DND-41 (cell line): ENCODE data around the gene FXYD7.

Experiments
- ATAC-seq: fragments of 200-7000 bp; cut with Tn5 transposase; 3 replicates; pipeline ENCODE4 v1.9.1; 2021; ENCODE audit warnings: low read depth; ENCODE audit not compliant: insufficient read depth
- DNase-seq: peaks from one replicate; pipeline ENCODE4 v3.0.0-alpha.2; 2020
- H2AFZ ChIP-seq: 2 replicates; pipeline ENCODE4 v1.6.0; 2012; ENCODE audit warnings: low read depth, low read length
- H3K27ac ChIP-seq: 2 replicates; pipeline ENCODE4 v1.5.1; 2012; ENCODE audit warnings: low read length, inconsistent platforms
- H3K27me3 ChIP-seq: fragments of 200-600 bp; sonication (generic); 2 replicates; pipeline ENCODE4 v1.6.0; 2012; ENCODE audit warnings: low read length, mild to moderate bottlenecking, inconsistent platforms; ENCODE audit not compliant: insufficient read depth, poor library complexity
- H3K36me3 ChIP-seq: 2 replicates; pipeline ENCODE4 v1.5.1; 2012; ENCODE audit warnings: low read length, inconsistent platforms; ENCODE audit not compliant: insufficient read depth
- H3K4me1 ChIP-seq: 2 replicates; pipeline ENCODE4 v1.5.1; 2012; ENCODE audit warnings: mild to moderate bottlenecking, low read length; ENCODE audit not compliant: insufficient read depth
- H3K4me2 ChIP-seq: 2 replicates; pipeline ENCODE4 v1.6.0; 2012; ENCODE audit warnings: mild to moderate bottlenecking, moderate library complexity, low read length, inconsistent platforms; ENCODE audit not compliant: insufficient read depth
- H3K4me3 ChIP-seq, 2 experiments: fragments of 200-600 bp in 1 of 2; shearing (Covaris generic) in 1 of 2; 2 replicates each; pipeline ENCODE4 v1.5.1; 2012 to 2016; ENCODE audit warnings: inconsistent platforms in 2 of 2, low read length in 2 of 2, mild to moderate bottlenecking in 2 of 2, low read depth in 1 of 2, moderate library complexity in 1 of 2
- H3K79me2 ChIP-seq: 2 replicates; pipeline ENCODE4 v1.6.0; 2012; ENCODE audit warnings: low read length, inconsistent platforms; ENCODE audit not compliant: insufficient read depth
- H3K9ac ChIP-seq: 2 replicates; pipeline ENCODE4 v1.6.0; 2012; ENCODE audit warnings: low read depth, mild to moderate bottlenecking, inconsistent platforms, low read length, moderate library complexity
- H3K9me3 ChIP-seq: 2 replicates; pipeline ENCODE4 v1.5.1; 2012; ENCODE audit warnings: low read length, moderate library complexity, mild to moderate bottlenecking, inconsistent platforms; ENCODE audit not compliant: insufficient read depth, severe bottlenecking
- H4K20me1 ChIP-seq: 2 replicates; pipeline ENCODE4 v1.6.0; 2012; ENCODE audit warnings: low read length; ENCODE audit not compliant: insufficient read depth
- EZH2 ChIP-seq: IDR thresholded peaks from 3 replicates; pipeline ENCODE4 v1.6.1; 2012; ENCODE audit warnings: borderline replicate concordance, low read depth, mild to moderate bottlenecking, moderate library complexity, low read length, inconsistent platforms; ENCODE audit not compliant: severe bottlenecking
- TF ChIP-seq, protein P1 (sequence below): IDR thresholded peaks from 2 replicates; pipeline ENCODE4 v1.5.1; 2012; ENCODE audit warnings: borderline replicate concordance, low read length, moderate library complexity, mild to moderate bottlenecking; ENCODE audit not compliant: poor library complexity, severe bottlenecking; ENCODE audit errors: extremely low read depth

FXYD7 gene

DNA sequence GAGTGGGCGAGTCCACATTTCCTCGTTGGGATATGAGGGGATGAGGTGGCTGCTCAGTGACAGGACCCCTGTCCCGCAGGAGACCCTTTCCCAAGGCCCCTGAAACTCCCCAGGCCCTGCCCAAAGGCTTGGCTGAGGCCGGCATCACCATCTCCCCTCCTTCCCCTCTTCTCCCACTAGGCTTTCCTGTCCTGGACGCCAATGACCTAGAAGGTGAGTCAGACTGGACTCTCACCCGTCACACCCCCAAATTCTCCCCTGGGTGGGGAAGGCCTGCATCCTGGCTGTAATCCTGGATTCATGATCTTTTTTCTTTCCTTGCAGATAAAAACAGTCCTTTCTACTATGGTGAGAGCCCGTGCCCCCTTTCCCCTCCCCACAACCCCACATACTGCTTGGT is 22.2 kb upstream of the FXYD7 start:
- H4K20me1 ChIP-seq = 0 out of 2 replicates have a peak, but pooled peaks cover 1% of the 10 kb centered on the region

DNA sequence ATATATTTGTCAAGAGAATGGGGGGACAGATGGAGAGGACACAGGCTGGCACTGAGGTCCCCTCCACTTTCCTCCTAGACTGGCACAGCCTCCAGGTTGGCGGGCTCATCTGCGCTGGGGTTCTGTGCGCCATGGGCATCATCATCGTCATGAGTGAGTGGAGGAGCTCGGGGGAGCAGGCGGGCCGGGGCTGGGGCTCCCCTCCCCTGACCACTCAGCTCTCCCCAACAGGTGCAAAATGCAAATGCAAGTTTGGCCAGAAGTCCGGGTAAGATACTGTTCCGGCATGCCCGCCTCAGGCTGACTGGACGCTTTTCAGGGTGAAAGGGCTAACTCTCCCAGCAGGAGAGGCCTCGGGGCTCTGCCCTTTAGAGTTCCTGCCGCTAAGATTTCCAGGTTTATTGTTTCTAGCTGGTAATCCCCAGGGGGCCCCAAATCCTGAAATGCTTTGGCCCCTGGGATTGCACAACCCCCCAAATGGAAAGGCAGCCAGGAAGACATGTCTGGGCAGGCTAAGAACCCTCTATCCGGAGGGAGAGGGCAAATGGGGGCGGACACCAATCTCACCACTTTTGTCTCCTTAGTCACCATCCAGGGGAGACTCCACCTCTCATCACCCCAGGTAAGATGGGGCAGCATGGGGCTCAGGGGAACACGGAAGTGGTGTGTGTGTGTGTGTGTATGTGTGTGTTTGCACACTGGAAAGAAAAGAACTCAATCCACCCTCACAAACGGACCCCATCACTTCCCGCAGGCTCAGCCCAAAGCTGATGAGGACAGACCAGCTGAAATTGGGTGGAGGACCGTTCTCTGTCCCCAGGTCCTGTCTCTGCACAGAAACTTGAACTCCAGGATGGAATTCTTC is 20.1 kb upstream of the FXYD7 start:
- H3K9ac ChIP-seq = no peak overlapping the region
- no peak for DNase-seq
- H3K36me3 ChIP-seq = no peaks in the 10 kb centered on the region
- H3K9me3 ChIP-seq = no peaks in the 10 kb centered on the region
- no peak overlapping the region for H3K4me2 ChIP-seq
- H3K4me3 ChIP-seq = no peak overlapping the region
- no peaks in the 10 kb centered on the region for H4K20me1 ChIP-seq
- TF ChIP-seq, protein P1, sequence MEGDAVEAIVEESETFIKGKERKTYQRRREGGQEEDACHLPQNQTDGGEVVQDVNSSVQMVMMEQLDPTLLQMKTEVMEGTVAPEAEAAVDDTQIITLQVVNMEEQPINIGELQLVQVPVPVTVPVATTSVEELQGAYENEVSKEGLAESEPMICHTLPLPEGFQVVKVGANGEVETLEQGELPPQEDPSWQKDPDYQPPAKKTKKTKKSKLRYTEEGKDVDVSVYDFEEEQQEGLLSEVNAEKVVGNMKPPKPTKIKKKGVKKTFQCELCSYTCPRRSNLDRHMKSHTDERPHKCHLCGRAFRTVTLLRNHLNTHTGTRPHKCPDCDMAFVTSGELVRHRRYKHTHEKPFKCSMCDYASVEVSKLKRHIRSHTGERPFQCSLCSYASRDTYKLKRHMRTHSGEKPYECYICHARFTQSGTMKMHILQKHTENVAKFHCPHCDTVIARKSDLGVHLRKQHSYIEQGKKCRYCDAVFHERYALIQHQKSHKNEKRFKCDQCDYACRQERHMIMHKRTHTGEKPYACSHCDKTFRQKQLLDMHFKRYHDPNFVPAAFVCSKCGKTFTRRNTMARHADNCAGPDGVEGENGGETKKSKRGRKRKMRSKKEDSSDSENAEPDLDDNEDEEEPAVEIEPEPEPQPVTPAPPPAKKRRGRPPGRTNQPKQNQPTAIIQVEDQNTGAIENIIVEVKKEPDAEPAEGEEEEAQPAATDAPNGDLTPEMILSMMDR = no peak
- no peak for TF ChIP-seq EZH2
- H2AFZ ChIP-seq = no peak overlapping the region
- no peaks in the 10 kb centered on the region for H3K79me2 ChIP-seq
- no peaks in the 10 kb centered on the region for H3K27me3 ChIP-seq
- H3K4me1 ChIP-seq = no peaks in the 10 kb centered on the region
- ATAC-seq = no peak
- no peak overlapping the region for H3K27ac ChIP-seq

More for the DNA sequence above, 22.2 kb upstream of the FXYD7 start:
- no peak overlapping the region for H3K4me2 ChIP-seq
- TF ChIP-seq EZH2 = no peak
- TF ChIP-seq, protein P1 = no peak
- ATAC-seq (no peak), DNase-seq (no peak)
- H3K27ac ChIP-seq = no peak overlapping the region
- H3K4me1 ChIP-seq = no peaks in the 10 kb centered on the region
- H3K79me2 ChIP-seq = no peaks in the 10 kb centered on the region
- H3K9ac ChIP-seq = no peak overlapping the region
- no peak overlapping the region for H3K4me3 ChIP-seq
- H2AFZ ChIP-seq = no peak overlapping the region
- no peaks in the 10 kb centered on the region for H3K27me3 ChIP-seq
- no peaks in the 10 kb centered on the region for H3K36me3 ChIP-seq
- H3K9me3 ChIP-seq = no peaks in the 10 kb centered on the region

DNA sequence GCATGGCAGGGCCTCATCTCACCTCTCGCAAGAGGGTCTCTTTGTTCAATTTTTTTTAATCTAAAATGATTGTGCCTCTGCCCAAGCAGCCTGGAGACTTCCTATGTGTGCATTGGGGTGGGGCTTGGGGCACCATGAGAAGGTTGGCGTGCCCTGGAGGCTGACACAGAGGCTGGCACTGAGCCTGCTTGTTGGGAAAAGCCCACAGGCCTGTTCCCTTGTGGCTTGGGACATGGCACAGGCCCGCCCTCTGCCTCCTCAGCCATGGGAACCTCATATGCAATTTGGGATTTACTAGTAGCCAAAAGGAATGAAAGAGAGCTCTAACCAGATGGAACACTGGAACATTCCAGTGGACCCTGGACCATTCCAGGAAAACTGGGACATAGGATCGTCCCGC is 19.5 kb upstream of the FXYD7 start:
- TF ChIP-seq, protein P1 = no peak
- no peak for TF ChIP-seq EZH2
- Histone ChIP-seq H2AFZ (no peak overlapping the region), H3K9ac (no peak overlapping the region), H3K9me3 (no peaks in the 10 kb centered on the region), H3K4me1 (no peaks in the 10 kb centered on the region), H3K36me3 (no peaks in the 10 kb centered on the region), H3K27ac (no peak overlapping the region), H3K4me2 (no peak overlapping the region), H3K27me3 (no peaks in the 10 kb centered on the region), H3K4me3 (no peak overlapping the region), H3K79me2 (no peaks in the 10 kb centered on the region), H4K20me1 (no peaks in the 10 kb centered on the region)
- DNase-seq = no peak
- no peak for ATAC-seq
